ENCODE results near the gene ARHGAP12.

The ARHGAP12 gene

DNA sequence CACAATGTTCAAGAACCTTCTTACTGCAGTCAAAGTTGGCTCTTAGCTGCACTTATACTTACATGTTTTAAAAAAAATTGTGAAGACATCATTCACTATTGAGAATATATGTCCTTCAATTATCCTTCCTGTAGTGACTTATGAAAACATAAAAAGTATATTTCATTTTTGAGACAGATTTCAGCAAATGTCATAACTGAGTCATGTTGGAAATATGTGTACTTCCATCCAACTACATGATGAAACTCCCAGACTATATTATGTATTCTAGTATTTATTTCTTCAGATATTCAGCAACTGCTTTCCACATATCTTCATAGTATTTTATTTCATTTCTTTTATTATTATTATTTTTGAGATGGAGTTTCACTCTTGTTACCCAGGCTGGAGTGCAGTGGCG lies 160.2 kb downstream of the ARHGAP12 start:
- Histone ChIP-seq H3K27ac (ENCODE audit: extremely low read depth, low read depth, low read length) (no peak overlapping the region), H3K36me3 (ENCODE audit: control insufficient read depth in 2 of 2, insufficient read depth in 1 of 2, low read length in 2 of 2) (no peaks in the 10 kb centered on the region), H3K4me1 (ENCODE audit: control insufficient read depth, insufficient read depth, low read length) (no peaks in the 10 kb centered on the region), H3K9me3 (ENCODE audit: control insufficient read depth, insufficient read depth, low read depth, low read length) (no peaks in the 10 kb centered on the region), H3K4me3 (ENCODE audit: low read depth, low read length) (no peak overlapping the region)
- ChIA-PET CTCF (no interaction called here), POLR2A (no interaction called here)
- TF ChIP-seq ZNF169 (tag by site-specific recombination; IDR thresholded peaks at IDR 0.05) (no peak), ZNF558 (tag by site-specific recombination; IDR thresholded peaks at IDR 0.05) (no peak)

DNA sequence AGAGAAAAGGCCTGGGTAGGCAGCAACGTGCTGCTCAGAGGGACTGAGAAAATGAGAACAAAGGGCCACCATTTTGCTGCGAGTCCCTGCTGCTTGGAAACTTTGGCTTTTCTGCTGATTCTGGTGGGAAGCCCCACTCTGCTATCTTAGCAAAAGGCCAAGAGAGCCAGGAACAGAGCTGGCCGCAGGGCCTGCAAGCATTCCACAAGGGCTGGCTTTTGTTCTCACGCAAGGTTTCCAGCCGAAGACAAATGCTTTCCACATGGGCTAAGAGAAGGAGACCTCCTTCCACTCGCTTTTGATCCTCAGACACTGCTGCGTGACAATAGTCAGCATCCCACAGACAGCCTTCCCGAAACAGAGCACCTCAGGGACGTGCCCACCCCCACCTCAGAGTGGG lies 163.1 kb downstream of the ARHGAP12 start:
- H3K4me3 ChIP-seq (ENCODE audit: low read depth, low read length): no peak overlapping the region
- POLR2A ChIA-PET: interaction anchor here (0.6 kb wide), 1 partner anchor 981 kb away, joined by 7 read pairs; no protein-coding TSS in a partner anchor
- no peaks in the 10 kb centered on the region for H3K9me3 ChIP-seq (ENCODE audit: control insufficient read depth, insufficient read depth, low read depth, low read length)
- H3K36me3 ChIP-seq (ENCODE audit: control insufficient read depth in 2 of 2, insufficient read depth in 1 of 2, low read length in 2 of 2): no peaks in the 10 kb centered on the region
- CTCF ChIA-PET: no interaction called here
- no peaks in the 10 kb centered on the region for H3K4me1 ChIP-seq (ENCODE audit: control insufficient read depth, insufficient read depth, low read length)
- H3K27ac ChIP-seq (ENCODE audit: extremely low read depth, low read depth, low read length): no peak overlapping the region
- TF ChIP-seq, protein P1, sequence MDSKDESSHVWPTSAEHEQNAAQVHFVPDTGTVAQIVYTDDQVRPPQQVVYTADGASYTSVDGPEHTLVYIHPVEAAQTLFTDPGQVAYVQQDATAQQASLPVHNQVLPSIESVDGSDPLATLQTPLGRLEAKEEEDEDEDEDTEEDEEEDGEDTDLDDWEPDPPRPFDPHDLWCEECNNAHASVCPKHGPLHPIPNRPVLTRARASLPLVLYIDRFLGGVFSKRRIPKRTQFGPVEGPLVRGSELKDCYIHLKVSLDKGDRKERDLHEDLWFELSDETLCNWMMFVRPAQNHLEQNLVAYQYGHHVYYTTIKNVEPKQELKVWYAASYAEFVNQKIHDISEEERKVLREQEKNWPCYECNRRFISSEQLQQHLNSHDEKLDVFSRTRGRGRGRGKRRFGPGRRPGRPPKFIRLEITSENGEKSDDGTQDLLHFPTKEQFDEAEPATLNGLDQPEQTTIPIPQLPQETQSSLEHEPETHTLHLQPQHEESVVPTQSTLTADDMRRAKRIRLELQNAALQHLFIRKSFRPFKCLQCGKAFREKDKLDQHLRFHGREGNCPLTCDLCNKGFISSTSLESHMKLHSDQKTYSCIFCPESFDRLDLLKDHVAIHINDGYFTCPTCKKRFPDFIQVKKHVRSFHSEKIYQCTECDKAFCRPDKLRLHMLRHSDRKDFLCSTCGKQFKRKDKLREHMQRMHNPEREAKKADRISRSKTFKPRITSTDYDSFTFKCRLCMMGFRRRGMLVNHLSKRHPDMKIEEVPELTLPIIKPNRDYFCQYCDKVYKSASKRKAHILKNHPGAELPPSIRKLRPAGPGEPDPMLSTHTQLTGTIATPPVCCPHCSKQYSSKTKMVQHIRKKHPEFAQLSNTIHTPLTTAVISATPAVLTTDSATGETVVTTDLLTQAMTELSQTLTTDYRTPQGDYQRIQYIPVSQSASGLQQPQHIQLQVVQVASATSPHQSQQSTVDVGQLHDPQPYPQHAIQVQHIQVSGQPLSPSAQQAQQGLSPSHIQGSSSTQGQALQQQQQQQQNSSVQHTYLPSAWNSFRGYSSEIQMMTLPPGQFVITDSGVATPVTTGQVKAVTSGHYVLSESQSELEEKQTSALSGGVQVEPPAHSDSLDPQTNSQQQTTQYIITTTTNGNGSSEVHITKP (tag by site-specific recombination; IDR thresholded peaks at IDR 0.05): no peak
- TF ChIP-seq ZNF621 (tag by site-specific recombination; IDR thresholded peaks at IDR 0.05) (no peak), ZNF501 (tag by site-specific recombination; IDR thresholded peaks at IDR 0.05) (no peak), ZNF791 (tag by site-specific recombination; IDR thresholded peaks at IDR 0.05) (no peak), ZNF416 (tag by site-specific recombination; IDR thresholded peaks at IDR 0.05) (no peak), FEZF1 (tag by site-specific recombination; IDR thresholded peaks at IDR 0.05) (no peak), KLF1 (tag by site-specific recombination; IDR thresholded peaks at IDR 0.05) (no peak), YY1 (tag by site-specific recombination; IDR thresholded peaks at IDR 0.05) (no peak), ZNF146 (tag by site-specific recombination; IDR thresholded peaks at IDR 0.05) (no peak), ZEB2 (tag by site-specific recombination; IDR thresholded peaks at IDR 0.05) (no peak), ZNF292 (tag by site-specific recombination; IDR thresholded peaks at IDR 0.05; ENCODE audit: borderline replicate concordance, low read depth) (no peak), ZNF558 (tag by site-specific recombination; IDR thresholded peaks at IDR 0.05) (no peak), ZNF175 (tag by site-specific recombination; IDR thresholded peaks at IDR 0.05) (no peak), BCL11A (tag by site-specific recombination; IDR thresholded peaks at IDR 0.05; ENCODE audit: low read depth) (no peak), ZNF610 (tag by site-specific recombination; IDR thresholded peaks at IDR 0.05; ENCODE audit: borderline replicate concordance) (no peak), ZNF529 (tag by site-specific recombination; IDR thresholded peaks at IDR 0.05; ENCODE audit: insufficient replicate concordance) (no peak)
- TF ChIP-seq, protein P2, sequence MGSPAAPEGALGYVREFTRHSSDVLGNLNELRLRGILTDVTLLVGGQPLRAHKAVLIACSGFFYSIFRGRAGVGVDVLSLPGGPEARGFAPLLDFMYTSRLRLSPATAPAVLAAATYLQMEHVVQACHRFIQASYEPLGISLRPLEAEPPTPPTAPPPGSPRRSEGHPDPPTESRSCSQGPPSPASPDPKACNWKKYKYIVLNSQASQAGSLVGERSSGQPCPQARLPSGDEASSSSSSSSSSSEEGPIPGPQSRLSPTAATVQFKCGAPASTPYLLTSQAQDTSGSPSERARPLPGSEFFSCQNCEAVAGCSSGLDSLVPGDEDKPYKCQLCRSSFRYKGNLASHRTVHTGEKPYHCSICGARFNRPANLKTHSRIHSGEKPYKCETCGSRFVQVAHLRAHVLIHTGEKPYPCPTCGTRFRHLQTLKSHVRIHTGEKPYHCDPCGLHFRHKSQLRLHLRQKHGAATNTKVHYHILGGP (tag by site-specific recombination; IDR thresholded peaks at IDR 0.05): no peak
- TF ChIP-seq, protein P3, sequence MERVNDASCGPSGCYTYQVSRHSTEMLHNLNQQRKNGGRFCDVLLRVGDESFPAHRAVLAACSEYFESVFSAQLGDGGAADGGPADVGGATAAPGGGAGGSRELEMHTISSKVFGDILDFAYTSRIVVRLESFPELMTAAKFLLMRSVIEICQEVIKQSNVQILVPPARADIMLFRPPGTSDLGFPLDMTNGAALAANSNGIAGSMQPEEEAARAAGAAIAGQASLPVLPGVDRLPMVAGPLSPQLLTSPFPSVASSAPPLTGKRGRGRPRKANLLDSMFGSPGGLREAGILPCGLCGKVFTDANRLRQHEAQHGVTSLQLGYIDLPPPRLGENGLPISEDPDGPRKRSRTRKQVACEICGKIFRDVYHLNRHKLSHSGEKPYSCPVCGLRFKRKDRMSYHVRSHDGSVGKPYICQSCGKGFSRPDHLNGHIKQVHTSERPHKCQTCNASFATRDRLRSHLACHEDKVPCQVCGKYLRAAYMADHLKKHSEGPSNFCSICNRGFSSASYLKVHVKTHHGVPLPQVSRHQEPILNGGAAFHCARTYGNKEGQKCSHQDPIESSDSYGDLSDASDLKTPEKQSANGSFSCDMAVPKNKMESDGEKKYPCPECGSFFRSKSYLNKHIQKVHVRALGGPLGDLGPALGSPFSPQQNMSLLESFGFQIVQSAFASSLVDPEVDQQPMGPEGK (tag by site-specific recombination; IDR thresholded peaks at IDR 0.05): no peak
- TF ChIP-seq, protein P4, sequence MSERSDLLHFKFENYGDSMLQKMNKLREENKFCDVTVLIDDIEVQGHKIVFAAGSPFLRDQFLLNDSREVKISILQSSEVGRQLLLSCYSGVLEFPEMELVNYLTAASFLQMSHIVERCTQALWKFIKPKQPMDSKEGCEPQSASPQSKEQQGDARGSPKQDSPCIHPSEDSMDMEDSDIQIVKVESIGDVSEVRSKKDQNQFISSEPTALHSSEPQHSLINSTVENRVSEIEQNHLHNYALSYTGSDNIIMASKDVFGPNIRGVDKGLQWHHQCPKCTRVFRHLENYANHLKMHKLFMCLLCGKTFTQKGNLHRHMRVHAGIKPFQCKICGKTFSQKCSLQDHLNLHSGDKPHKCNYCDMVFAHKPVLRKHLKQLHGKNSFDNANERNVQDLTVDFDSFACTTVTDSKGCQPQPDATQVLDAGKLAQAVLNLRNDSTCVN (tag by site-specific recombination; optimal IDR thresholded peaks at IDR 0.05): no peak
- TF ChIP-seq, protein P5, sequence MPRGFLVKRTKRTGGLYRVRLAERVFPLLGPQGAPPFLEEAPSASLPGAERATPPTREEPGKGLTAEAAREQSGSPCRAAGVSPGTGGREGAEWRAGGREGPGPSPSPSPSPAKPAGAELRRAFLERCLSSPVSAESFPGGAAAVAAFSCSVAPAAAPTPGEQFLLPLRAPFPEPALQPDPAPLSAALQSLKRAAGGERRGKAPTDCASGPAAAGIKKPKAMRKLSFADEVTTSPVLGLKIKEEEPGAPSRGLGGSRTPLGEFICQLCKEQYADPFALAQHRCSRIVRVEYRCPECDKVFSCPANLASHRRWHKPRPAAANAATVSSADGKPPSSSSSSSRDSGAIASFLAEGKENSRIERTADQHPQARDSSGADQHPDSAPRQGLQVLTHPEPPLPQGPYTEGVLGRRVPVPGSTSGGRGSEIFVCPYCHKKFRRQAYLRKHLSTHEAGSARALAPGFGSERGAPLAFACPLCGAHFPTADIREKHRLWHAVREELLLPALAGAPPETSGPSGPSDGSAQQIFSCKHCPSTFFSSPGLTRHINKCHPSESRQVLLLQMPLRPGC (tag by site-specific recombination; IDR thresholded peaks at IDR 0.05): no peak
